GM23338 (cell line): ENCODE measurements around the gene HSPBAP1.

Experiments used
- JUNB ChIP-seq: IDR thresholded peaks from one replicate; pipeline ENCODE4 v1.6.1; 2016; ENCODE audit warnings: antibody characterized with exemption; ENCODE audit not compliant: unreplicated experiment
- TF ChIP-seq, protein P1 (sequence below), 2 experiments: fragments of 200-600 bp in 1 of 2; sonication (generic) in 1 of 2; conservative IDR thresholded peaks; 2 replicates each; pipeline versions ENCODE4 v1.5.1 to v1.6.1; 2016 to 2017; ENCODE audit warnings: antibody characterized with exemption in 2 of 2, low read depth in 2 of 2, mild to moderate bottlenecking in 2 of 2, moderate library complexity in 1 of 2

DNA sequence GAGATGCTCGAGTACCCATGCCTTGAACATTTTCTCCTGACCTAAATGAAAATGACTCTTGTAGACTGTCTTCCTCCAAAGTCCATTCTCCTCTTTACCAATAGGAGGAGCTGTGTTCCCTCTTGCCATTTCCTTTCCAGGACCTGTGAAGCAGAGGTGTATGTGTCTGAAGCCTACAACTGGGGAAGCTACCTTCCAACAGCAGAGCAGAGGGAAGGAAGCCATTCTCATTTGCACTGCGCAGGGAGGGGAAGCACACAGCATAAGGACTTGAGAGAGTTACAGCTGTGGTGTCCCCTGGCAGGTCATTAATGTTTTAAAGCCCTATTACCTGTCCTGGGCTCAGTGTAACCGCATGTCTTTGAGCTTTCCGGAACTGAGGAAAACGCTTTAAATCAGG, 38.7 kb downstream of the HSPBAP1 start:
- TF ChIP-seq, protein P1, sequence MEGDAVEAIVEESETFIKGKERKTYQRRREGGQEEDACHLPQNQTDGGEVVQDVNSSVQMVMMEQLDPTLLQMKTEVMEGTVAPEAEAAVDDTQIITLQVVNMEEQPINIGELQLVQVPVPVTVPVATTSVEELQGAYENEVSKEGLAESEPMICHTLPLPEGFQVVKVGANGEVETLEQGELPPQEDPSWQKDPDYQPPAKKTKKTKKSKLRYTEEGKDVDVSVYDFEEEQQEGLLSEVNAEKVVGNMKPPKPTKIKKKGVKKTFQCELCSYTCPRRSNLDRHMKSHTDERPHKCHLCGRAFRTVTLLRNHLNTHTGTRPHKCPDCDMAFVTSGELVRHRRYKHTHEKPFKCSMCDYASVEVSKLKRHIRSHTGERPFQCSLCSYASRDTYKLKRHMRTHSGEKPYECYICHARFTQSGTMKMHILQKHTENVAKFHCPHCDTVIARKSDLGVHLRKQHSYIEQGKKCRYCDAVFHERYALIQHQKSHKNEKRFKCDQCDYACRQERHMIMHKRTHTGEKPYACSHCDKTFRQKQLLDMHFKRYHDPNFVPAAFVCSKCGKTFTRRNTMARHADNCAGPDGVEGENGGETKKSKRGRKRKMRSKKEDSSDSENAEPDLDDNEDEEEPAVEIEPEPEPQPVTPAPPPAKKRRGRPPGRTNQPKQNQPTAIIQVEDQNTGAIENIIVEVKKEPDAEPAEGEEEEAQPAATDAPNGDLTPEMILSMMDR (conservative IDR thresholded peaks at IDR 0.05; ENCODE audit: low read depth in 2 of 2): peak; percentile 95 to 97
- no peak for TF ChIP-seq JUNB
